DMS114 treated with DMSO at 0.1 percent for 48 hours (cell line): Measurements from ENCODE around the gene MDGA2.

Source experiments
- DNase-seq: peaks from one replicate; lab custom pipeline; 2025; ENCODE audit not compliant: unreplicated experiment; lab: John Stamatoyannopoulos, UW

Gene MDGA2

DNA sequence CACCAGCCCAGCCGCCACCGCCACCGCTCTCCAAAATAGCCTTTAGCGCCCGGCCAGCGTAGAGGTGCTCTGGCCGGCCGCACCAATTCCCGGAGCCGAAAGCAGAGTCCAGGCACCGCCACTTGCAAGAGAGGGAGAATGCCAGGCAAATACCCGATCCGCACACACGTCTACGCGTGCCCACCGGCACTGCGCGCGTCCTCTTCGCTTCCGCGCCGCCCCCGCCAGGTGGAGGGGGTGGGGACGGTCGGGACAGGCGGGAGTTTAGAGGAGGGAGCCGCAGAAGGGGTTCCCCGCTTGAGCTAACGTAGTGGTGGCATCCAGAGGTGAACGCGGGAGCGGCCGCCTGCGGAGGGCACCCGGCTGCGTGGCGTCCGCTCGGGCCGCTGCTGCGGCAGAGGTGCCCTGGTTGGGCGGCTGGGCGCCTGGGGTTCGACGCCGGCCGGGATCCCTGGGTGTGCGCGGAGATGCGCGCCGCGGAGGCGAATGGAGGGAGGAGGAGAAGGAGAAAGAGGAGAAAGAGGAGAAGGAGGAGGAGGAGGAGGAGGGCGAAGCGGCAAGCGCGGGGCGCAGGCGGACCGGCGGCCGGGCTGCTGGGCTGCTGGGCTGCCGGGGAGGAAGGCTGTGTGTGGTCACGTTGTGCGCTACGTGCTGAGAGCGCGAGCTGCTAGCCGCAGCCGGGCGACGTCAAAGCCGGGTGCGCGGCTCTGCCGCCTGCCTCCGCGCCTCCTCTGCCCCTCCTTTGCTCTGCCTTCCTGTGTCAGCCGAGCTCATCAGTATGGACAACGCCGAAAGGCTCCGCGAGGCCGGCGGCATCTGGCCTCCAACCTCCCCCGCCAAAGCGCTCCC is at the start of gene MDGA2:
TSS of gene MDGA2 (minus strand) at position 140 of the 849 bp plus-strand sequence.
- no peak for DNase-seq

DNA sequence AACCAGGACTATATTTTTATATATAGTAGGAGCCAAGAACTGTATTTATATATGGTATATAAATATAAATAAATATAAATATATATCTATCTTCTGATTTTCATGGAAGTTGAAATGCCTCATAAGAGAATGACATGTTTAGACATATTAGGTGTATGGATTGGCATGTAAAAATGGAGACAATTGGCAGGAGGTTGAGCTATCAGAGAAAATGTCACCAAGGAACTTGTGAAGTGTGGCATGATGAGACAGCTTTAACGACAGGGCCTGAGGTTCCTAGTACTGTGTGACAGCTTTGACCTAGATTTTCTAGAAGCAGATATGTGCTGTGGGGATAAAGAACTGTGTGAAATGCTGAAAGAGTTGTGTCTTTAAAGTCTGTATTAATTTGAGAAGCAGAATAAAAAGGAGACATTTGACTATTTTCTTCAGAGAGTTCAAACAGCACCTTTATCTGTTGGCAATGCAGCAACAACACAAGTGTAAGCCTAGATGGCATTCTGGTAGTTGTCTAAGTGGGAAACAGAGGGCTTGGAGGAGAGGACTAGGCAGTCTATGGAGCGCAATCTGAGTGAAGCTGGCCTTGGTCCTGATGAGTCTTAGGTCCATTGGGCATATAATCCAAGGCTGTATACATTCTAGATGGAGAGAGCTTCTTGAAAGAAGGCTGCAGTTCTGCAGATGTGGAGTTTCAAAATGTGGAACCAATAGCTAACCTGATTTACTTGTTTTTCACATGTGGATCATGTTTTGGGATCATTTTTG is 47.7 kb upstream of the MDGA2 start:
- DNase-seq, result no peak

DNA sequence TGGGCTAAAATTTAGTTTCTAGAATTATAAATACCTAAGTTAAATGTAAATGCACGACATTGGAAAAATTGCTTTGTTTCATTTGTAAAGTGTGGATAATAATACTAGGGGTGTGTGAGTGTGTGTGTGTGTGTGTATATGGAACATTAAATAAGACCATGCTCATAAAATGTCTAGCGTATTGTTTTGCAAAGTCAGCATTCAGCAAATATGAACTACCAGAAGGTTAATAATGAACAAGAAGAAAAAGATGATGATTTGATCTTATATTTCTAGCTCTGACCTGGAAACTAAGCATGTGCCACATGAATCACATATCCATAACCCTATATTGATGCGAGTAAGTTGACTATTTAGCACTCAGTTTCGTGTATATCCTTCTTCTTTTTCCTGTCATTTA is 44.9 kb upstream of the MDGA2 start:
- no peak for DNase-seq

DNA sequence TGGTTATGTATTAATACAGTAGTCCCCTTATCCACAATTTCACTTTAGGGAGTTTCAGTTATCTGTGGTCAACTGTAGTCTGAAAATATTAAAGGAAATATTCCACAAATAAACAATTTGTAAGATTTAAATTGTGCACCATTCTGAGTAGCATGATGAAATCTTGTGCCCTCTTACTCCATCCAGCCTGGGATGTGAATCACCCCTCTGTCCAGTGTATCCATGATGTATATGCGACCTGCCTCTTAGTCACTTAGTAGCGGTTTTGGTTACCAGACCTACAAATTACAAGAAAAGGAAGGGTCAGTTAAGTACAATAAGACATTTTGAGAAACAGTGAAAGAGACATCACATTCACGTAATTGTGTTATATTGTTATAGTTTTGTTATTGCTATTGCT is 39.9 kb upstream of the MDGA2 start:
- no peak for DNase-seq

DNA sequence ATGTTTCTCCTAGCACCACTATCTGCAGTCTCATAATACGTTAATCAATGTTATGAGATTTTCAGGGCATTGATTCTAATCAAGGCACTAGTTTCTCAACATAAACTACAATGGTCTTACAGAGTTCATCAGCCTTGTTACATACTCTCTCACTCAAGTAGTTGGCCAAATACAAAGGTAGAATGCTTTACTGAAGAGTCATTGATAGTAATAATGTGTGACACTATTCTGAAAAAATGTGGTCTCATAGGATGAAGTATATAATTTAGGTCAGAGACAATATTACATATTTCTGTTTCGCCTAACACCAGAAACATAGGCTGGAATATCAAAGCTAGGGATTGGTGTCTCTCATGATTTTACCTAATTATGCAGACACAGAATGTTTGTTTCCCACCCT is 35.2 kb upstream of the MDGA2 start:
- no peak for DNase-seq

DNA sequence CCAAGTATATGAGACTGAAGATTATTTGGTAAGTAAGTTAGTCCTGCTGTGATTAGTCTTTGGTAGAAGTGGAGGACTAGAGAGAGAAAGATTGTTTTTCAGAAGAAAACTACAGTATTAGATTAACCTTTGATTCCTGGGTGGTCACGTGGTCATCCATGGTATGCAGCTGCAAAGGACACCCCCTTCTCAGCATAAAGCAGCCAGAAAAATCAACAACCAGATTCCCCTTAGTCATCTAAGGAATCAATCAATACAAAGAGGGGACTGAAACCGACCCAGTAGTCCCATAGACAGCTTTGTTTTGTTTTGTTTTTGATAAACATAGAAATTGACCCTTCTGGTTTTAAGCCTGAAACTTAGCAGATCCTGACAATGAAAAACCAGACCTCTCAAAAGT is 30.3 kb upstream of the MDGA2 start:
- no peak for DNase-seq

DNA sequence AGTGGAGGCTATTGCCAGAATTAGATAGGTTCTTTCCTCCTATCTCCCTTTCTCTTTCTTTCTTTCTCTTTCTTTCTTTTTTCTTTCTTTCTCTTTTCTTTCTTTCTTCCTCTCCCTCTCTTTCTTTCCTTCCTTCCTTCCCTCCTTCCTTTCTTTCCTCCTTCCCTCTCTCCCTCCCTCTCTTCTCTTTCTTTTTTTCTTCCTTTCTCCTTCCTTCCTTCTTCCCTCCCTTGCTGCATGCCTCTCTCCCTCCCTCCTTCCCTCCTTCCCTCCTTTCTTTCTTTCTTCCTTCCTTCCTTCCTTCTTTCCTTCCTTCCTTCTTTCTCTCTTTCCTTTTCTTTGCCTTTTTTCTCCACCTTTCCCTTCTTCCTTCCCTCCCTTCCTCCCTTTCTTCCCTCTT is 16.4 kb upstream of the MDGA2 start:
- DNase-seq, result no peak

DNA sequence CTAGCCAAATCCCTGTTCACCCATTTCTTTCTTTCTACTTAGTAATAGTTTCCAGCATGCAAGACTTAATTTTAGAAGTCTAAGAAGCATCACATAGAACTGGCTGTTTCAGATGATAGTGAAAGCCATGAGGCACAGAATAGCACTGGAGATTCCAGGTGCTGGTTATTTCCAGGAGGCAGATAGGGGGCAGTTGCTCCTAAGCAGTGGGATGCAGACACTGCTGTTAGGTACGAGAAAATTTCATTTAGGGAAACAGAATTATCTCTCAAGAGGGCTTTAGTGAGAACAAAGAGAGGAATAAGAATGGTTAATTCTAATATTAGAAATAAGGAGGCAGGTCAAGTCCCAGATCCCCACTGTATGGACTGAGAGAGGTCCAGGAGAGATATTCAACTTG is 3.6 kb upstream of the MDGA2 start:
- DNase-seq, result no peak

DNA sequence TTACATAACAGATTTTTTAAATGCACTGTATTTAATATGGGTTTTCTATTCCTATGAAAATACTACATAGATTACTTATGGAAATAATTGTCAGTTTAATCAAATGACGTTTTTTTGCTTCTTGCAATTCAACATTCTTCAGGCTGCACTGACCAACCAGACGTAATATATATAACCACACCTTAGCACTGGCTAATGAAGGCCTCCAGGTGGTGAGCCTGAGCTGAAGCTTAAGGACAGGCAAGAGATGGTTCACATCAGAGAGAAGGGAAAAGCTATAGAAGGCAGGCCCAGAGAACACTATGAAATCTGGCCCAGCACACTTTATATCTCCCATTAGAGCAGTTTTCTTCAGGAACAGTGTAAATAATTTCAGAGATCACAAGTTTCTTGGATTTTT is 2.8 kb upstream of the MDGA2 start:
- no peak for DNase-seq

DNA sequence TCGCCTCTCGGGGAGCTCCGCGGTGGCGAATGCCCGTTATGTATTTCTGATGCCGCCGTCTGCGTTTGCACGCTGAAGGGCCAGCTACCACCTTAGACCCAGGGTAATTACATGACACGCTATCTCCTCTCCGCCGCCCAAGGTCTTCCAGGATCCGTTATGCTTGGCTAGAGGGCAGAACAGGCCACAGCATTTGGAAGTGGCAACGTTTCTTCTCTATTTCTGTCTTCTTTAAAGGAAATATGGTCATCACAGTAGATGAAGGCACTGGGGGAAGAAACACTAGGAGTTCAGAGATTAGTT is 861 bp upstream of the MDGA2 start:
- DNase-seq, result no peak

DNA sequence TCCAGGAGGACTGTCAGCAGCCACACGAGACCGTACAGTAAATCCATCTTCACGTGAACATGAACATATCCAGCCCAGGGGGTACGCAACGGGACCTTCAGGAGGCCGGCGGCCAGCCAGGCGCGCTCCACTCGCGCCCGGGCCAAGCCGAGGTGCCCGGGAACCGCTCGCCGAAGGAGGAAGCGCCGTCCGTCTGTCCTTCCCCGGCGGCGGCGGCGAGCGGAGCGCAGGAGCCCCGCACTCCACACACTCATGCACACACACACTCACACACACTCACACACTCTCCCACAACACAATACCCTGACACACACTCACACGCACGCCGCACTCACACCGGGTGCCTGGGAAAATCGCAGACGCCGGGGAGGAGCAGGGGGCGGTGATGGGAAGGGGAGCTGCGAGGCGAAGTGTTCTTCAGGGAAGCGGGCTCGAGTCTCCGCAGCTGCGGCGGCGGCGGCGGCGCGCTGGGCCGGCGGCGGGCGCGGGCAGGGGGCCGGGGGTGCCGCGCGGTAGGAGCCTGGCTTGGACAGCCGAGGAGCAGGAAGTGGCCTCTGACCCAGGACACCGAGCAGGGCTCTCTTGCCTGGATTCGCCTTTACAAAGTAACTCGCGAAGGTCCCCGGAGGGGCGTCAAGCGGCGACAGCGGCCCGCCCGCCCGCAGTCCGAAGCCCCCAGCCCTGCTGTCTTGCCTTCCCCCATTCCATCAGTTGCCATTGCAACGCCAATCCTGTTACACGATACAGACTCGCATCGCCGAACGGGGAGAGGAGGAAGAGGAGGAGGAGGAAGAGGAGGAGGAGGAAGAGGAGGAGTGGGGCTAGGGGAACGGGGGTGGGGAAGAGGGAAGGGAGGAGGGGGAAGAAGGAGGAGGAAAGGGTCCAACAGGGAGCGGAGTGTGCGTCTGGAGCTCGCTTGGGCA is 601 bp downstream of the MDGA2 start:
- DNase-seq, result no peak

DNA sequence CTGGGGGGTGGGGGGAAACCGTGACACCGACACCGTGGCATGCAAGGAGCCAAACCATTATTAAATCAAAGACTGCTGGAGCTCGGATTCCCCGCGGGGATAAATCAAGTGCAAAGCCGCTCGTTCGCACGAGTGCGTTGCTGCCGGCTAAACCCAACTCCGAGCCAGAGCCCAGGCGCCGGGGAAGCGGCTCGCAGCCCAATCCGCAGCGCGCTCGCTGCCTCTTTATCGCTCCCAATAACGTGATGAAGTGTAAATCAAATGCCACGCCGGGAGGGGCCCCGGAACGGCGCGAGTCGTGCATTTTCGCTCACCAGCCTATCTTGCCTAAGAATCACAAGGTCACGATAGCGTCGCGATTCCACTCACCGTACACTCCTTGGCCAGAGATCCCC is 1.3 kb downstream of the MDGA2 start:
- DNase-seq, result no peak

DNA sequence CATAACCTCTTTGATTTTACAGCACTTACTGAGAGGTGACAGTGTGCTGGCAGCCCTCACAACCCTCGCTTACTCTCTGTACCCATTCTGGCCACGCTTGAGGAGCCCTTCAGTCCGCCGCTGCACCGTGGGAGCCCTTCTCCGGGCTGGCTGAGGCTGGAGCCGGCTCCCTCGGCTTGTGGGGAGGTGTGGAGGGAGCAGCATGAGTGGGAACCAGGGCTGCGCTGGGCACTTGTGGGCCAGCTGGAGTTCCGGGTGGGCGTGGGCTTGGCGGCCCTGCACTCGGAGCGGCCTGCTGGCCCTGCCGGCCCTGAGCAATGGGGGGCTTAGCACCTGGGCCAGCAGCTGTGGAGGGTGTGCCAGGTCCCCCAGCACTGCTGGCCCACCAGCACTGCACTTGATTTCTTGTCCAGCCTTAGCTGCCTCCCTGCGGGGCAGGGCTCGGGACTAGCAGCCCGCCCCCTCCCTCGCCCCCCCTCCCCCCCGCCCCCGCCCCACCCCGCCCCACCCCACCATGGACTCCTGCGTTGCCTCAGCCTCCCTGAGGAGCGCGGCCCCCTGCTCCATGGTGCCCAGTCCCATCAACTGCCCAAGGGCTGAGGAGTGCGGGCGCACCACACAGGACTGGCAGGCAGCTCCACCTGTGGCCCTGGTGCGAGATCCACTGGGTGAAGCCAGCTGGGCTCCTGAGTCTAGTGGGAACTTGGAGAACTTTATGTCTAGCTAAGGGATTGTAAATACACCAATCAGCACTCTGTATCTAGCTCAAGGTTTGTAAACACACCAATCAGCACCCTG is 9.9 kb downstream of the MDGA2 start:
- DNase-seq, result no peak

DNA sequence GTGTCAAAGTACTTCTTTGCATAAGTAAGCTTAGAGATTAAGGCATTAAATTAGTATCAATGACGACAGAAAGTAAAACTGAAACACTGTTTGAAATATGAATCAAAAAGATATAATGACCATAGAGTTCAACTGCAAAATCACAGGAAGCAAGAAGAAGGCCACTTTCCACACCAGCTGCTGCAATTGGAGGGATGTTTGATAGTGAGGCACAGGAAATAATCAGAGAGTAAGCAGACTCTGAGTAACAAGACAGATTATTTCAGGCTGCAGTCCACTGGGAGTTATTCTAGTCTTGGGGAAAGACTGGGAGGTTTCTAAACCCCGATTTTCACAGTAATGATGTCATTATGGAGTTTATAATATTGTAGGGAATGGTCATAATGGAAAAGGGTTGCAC is 12.9 kb downstream of the MDGA2 start:
- DNase-seq, result no peak

DNA sequence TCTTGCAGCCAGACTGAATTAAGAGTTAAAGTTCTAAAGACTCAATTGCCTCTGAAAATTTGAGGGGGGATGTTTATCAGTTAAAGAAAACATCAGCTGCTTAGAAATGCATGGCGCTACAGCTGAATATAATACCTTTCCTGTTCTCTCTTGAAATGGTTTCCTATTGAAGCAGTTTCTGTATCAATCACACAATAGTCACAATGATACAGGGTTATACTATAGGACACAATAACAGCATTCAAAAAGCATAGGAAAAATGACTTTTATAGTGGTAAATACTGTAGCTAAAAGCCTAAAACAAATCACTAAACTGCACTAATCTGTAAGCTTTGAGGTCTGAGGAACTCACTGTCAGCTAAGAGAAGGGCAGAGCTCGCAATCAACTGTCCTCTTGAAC is 15.2 kb downstream of the MDGA2 start:
- no peak for DNase-seq

DNA sequence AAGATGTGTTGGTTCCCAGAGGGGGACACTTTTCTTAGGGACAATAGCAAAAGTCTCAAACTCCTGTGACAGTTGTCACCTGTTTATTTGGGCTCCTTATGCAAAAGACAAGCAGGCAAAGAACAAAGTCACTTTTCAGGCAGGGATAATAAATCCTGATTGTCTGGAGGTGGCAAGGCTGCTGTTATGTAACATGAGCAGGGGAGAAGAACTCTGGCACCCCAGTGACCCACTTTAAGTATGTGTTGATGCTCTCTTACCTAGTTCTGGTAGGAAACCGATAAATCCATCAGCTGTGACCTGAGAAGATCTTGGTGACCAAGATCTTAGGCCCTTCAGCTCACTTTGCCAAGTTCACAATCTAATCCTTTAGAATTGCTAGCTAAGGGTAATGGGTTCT is 17.4 kb downstream of the MDGA2 start:
- DNase-seq, result no peak

DNA sequence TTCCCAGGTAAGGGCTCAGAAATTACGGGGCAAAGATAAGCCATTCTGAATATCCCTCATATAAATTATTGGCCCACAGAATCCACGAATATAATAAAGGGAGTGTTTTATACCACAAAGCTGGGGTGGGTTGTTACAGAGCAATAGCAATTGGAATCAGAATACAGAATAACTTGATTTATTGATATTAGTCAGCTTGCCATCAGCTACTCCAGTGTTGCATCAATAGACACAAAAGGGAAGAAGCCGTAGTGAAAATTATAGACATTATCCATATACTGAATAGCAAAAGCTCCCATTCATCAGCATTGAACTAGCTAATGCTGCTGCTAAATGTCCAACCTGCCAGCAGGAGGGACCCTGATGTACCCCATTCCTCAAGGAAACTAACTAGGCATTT is 18.3 kb downstream of the MDGA2 start:
- DNase-seq, result no peak

DNA sequence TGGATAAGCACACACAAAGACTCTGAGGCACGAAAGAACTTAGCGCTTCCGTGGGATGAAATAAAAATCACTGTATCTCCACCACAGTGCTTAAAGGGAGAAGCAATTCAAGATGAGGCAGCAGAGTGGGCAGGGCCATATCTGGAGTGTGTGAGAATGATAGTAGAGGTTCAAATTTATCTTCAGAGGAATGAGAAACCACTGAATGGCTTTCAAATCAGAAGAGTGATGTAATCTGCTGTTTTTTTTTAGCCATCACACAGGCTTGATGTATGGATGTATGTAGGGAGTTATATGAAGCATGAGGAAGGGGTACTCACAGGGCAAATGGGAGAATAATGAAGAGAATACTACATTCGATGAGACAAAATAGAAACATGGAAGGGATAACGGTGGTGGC is 24.1 kb downstream of the MDGA2 start:
- DNase-seq, result no peak

DNA sequence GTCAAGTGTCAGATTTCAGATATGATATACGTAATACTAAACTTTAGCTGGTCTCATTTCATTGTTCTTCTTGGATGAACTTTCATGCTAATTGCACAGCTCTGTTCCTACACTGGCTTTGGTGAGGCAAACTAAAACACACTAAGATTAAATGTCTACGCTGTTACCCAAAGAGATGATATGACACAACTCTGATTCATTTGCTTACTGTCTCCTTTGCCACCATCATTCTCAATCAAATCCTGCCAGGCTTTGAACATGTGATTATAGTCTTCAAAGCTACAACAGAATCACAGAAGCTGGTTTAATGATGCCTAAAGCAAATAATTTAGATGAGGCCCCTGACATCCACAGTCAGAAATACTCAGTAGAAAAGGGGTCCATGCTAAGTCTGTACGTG is 37.7 kb downstream of the MDGA2 start:
- no peak for DNase-seq

DNA sequence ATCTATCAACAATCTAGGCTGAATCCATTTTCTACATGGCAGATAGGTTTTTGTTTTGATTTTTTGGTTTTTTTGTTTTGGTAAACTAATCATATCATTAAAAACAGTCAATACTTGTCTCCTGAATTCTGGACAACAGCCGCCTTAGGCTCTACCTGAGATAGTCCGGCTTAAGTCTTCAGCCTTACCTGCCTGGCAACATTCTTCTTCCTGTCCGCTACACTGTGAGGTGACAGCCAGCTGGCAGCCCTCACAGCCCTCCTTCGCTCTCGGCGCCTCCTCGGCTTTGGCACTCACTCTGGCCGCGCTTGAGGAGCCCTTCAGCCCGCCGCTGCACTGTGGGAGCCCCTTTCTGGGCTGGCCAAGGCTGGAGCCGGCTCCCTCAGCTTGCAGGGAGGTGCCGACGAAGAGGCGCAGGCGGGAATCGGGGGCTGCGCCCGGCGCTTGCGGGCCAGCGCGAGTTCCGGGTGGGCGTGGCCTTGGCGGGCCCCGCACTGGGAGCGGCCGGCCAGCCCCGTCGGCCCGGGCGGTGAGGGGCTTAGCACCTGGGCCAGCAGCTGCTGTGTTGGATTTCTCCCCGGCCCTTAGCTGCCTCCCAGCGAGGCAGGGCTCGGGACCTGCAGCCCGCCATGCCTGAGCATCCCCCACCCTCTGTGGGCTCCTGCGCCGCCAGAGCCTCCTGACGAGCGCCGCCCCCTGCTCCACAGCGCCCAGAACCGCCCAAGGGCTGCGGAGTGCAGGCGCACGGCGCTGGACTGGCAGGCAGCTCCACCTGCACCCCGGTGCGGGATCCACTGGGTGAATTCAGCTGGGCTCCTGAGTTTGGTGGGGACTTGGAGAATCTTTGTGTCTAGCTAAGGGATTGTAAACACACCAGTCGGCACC is 49.0 kb downstream of the MDGA2 start:
- no peak for DNase-seq
